ENCODE measurements around the gene ETV7.

Gene ETV7

DNA sequence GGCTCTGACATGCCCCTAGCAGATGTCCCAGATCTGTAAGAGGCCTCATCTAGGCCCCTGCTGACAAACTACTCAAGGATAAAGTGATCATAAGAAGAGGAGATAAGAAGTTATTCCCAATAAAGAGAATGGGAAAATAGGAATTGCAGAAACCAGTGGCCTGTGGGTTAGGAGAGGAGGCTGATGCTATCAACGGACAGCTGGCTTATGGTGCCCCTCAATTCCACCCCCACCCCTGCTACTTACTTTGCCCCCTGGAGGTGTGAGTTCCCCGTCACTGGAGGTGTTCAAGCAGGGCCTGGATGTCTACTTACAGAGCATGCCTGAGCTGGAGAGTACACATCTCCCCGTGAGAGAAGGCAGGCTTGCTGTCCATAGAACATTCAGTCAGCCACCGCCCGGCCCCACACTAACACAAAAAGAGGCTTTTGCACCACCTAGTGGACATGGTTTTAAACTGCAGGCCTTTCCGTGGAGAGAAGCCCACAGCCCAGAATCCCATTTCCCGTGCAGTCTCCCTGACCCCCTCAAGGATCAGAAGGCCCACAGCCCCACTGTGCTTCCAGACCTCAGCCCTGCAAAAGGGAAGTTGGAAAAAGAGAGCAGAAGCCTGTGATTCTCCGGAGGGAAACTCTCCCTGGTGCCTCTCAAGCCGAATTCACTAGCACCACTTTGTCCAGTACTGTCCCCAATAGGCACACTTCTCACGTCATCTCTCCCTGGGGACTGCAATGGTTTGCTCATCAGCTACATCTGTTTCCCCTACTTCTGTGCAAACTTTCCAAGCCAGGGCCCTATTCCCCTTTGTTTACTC is 27.0 kb downstream of the ETV7 start:
- H3K4me3 ChIP-seq (ENCODE audit: low read depth, low read length) = no peak overlapping the region
- TF ChIP-seq, protein P1, sequence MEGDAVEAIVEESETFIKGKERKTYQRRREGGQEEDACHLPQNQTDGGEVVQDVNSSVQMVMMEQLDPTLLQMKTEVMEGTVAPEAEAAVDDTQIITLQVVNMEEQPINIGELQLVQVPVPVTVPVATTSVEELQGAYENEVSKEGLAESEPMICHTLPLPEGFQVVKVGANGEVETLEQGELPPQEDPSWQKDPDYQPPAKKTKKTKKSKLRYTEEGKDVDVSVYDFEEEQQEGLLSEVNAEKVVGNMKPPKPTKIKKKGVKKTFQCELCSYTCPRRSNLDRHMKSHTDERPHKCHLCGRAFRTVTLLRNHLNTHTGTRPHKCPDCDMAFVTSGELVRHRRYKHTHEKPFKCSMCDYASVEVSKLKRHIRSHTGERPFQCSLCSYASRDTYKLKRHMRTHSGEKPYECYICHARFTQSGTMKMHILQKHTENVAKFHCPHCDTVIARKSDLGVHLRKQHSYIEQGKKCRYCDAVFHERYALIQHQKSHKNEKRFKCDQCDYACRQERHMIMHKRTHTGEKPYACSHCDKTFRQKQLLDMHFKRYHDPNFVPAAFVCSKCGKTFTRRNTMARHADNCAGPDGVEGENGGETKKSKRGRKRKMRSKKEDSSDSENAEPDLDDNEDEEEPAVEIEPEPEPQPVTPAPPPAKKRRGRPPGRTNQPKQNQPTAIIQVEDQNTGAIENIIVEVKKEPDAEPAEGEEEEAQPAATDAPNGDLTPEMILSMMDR (IDR thresholded peaks at IDR 0.05; ENCODE audit: control insufficient read depth, extremely low read depth, insufficient read depth) = peak; percentile 79
- DNase-seq (ENCODE audit: low read depth) = no peak

- TF ChIP-seq, protein P1 (IDR thresholded peaks at IDR 0.05; ENCODE audit: control insufficient read depth, extremely low read depth, insufficient read depth) = no peak
- H3K4me3 ChIP-seq (ENCODE audit: low read depth, low read length) = no peak overlapping the region
- no peak for DNase-seq (ENCODE audit: low read depth)
These were observed 29.1 kb downstream of the ETV7 start for GRCh38 chr6:36358226-36358915.

DNA sequence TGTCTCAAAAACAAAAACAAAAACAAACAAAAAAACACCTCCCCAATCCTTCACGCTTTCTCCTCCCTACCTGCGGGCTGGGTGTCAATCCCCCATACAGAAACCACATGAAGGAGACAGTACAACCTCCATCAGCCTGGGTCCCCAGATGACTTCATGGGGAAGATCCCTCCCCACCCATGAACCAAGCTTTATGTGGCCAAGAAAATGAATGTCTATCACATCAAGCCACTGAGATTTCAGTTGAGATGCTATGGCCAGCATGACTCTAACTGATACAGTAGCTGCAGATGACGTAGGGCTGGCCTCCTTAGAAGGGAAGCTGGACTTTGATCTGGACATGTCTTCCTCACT is 29.6 kb downstream of the ETV7 start:
- no peak for DNase-seq (ENCODE audit: low read depth)
- TF ChIP-seq, protein P1 (IDR thresholded peaks at IDR 0.05; ENCODE audit: control insufficient read depth, extremely low read depth, insufficient read depth) = no peak
- no peak overlapping the region for H3K4me3 ChIP-seq (ENCODE audit: low read depth, low read length)

DNA sequence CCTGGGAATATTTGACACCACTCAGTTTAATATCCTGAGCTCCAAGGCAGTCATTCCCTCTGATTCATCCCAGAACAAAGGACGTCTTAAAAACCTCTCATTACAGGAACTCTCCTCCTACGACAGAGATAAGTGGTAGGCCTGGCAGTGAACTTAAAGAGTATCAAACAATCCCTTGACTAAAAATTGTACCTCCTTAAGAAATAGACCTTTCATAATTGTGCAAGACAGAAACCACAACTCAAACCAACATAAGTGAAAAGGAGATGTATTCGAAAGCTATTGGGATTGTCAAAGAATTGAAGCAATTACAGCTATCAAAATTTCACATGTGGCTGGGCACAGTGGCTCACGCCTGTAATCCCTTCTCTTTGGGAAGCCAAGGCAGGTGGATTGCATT is 31.6 kb downstream of the ETV7 start:
- DNase-seq (ENCODE audit: low read depth) = no peak

DNA sequence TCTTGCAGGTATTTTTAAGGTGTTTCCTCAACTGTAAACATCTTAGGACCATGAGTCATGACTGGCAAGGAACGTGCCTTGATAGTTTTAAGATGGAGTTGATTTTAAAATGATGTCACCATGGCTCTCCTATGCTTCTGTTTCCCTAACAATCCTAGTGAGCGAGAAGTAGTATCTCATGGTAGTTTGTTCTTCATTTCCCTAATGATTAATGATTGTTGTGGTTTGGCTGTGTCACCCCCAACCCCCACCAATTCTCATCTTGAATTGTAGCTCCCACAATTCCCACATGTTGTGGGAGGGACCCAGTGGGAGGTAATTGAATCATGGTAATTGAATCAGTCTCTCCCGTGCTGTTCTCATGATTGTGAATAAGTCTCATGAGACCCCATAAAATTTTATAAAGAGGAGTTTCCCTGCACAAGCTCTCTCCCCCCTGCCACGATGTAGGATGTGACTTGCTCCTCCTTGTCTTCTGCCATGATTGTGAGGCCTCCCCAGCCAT is 34.0 kb downstream of the ETV7 start:
- TF ChIP-seq, protein P1 (IDR thresholded peaks at IDR 0.05; ENCODE audit: control insufficient read depth, extremely low read depth, insufficient read depth) = no peak
- no peak for DNase-seq (ENCODE audit: low read depth)
- no peak overlapping the region for H3K4me3 ChIP-seq (ENCODE audit: low read depth, low read length)

More for the DNA sequence above, 31.6 kb downstream of the ETV7 start:
- H3K4me3 ChIP-seq (ENCODE audit: low read depth, low read length) = no peak overlapping the region
- TF ChIP-seq, protein P1 (IDR thresholded peaks at IDR 0.05; ENCODE audit: control insufficient read depth, extremely low read depth, insufficient read depth) = no peak

- no peak for DNase-seq (ENCODE audit: low read depth)
- H3K4me3 ChIP-seq (ENCODE audit: low read depth, low read length) = no peak overlapping the region
- TF ChIP-seq, protein P1 (IDR thresholded peaks at IDR 0.05; ENCODE audit: control insufficient read depth, extremely low read depth, insufficient read depth) = no peak
These were observed 34.9 kb downstream of the ETV7 start for GRCh38 chr6:36352477-36353157.

All from LNCaP clone FGC (cell line).